ENCODE results near the gene GALNT9. TPM values are rescaled to one million over a fixed set of nuclear protein-coding genes. Genes with fewer than 3 reads are reported as not detected.
A peak's percentile ranks its signal among the peaks of the same experiment; 100 is the strongest.

Gene GALNT9
- total and polyA plus RNA-seq, 8 donors, result 0.15 to 3.1 (median 0.19) TPM; not detected in 5

- Histone ChIP-seq H3K27ac (no peak overlapping the region), H3K36me3 (peaks cover 0 to 3% (median 0%) of the 10 kb centered on the region in 4 donors), H3K4me3 (no peak overlapping the region), H3K4me1 (peaks cover 0 to 21% (median 14%) of the 10 kb centered on the region in 4 donors), H3K9me3 (peaks cover 0 to 14% (median 11%) of the 10 kb centered on the region in 4 donors), H3K27me3 (peaks cover 0 to 72% (median 40%) of the 10 kb centered on the region in 3 donors)
- WGBS, 5 donors, result 32 to 61% (median 55%) methylated on average over 11 to 14 of the region's 14 CpGs
- no peak for DNase-seq
- TF ChIP-seq EP300 (IDR thresholded peaks at IDR 0.05) (no peak), POLR2AphosphoS5 (IDR thresholded peaks at IDR 0.05) (no peak), CTCF (IDR thresholded peaks at IDR 0.05) (no peak), POLR2A (IDR thresholded peaks at IDR 0.05) (no peak)
- intact Hi-C loops (cut with DNase I; ENCODE audit: low total_unique reads), result no loop called here
These were observed 123.3 kb downstream of the GALNT9 start for GRCh38 chr12:132206046-132206434.

- H3K9me3 ChIP-seq, result peaks cover 0 to 14% (median 11%) of the 10 kb centered on the region in 4 donors
- peaks cover 0 to 72% (median 40%) of the 10 kb centered on the region in 3 donors for H3K27me3 ChIP-seq
- peaks cover 0 to 5% (median 0%) of the 10 kb centered on the region in 4 donors for H3K36me3 ChIP-seq
- DNase-seq, result peak in 1 of 2 donors; percentile 45
- no peak overlapping the region for H3K27ac ChIP-seq
- 3 to 7% (median 6%) methylated on average over 32 to 53 of the region's 53 CpGs for WGBS, 5 donors
- peaks cover 0 to 21% (median 14%) of the 10 kb centered on the region in 4 donors for H3K4me1 ChIP-seq
- no peak for TF ChIP-seq POLR2AphosphoS5 (IDR thresholded peaks at IDR 0.05)
- TF ChIP-seq POLR2A (IDR thresholded peaks at IDR 0.05), result no peak
- TF ChIP-seq CTCF (IDR thresholded peaks at IDR 0.05), result no peak
- TF ChIP-seq EP300 (IDR thresholded peaks at IDR 0.05), result no peak
- intact Hi-C loops (cut with DNase I; ENCODE audit: low total_unique reads), result no loop called here
- peak overlapping the region in 3 of 4 donors; percentile 10 to 32 (median 22) for H3K4me3 ChIP-seq
These were observed 123.9 kb downstream of the GALNT9 start for GRCh38 chr12:132205271-132206045.

- WGBS, 5 donors, result 35 to 62% (median 54%) methylated on average over 20 of the region's 20 CpGs
- peak overlapping the region in 2 of 4 donors; percentile 22 to 32 for H3K4me3 ChIP-seq
These were observed 124.6 kb downstream of the GALNT9 start for GRCh38 chr12:132204793-132205270.

More at GRCh38 chr12:132204793-132205270, 124.6 kb downstream of the GALNT9 start:
- no peak for DNase-seq
- intact Hi-C loops (cut with DNase I; ENCODE audit: low total_unique reads), result no loop called here
- H3K9me3 ChIP-seq, result peaks cover 0 to 14% (median 11%) of the 10 kb centered on the region in 4 donors
- H3K36me3 ChIP-seq, result peaks cover 0 to 5% (median 0%) of the 10 kb centered on the region in 4 donors
- H3K27me3 ChIP-seq, result peaks cover 0 to 72% (median 40%) of the 10 kb centered on the region in 3 donors
- no peak overlapping the region for H3K27ac ChIP-seq
- TF ChIP-seq EP300 (IDR thresholded peaks at IDR 0.05) (no peak), POLR2AphosphoS5 (IDR thresholded peaks at IDR 0.05) (no peak), POLR2A (IDR thresholded peaks at IDR 0.05) (no peak), CTCF (IDR thresholded peaks at IDR 0.05) (no peak)
- H3K4me1 ChIP-seq, result peaks cover 0 to 21% (median 14%) of the 10 kb centered on the region in 4 donors
